Anterior cingulate cortex (tissue), 58 donors: ENCODE results near the gene ITPR1.
A peak's percentile ranks its signal among the peaks of the same experiment; 100 is the strongest.

Experiments
- DNase-seq, 58 donors: peaks; one replicate each; lab custom pipeline; 2025; lab: John Stamatoyannopoulos, UW

Gene ITPR1

DNA sequence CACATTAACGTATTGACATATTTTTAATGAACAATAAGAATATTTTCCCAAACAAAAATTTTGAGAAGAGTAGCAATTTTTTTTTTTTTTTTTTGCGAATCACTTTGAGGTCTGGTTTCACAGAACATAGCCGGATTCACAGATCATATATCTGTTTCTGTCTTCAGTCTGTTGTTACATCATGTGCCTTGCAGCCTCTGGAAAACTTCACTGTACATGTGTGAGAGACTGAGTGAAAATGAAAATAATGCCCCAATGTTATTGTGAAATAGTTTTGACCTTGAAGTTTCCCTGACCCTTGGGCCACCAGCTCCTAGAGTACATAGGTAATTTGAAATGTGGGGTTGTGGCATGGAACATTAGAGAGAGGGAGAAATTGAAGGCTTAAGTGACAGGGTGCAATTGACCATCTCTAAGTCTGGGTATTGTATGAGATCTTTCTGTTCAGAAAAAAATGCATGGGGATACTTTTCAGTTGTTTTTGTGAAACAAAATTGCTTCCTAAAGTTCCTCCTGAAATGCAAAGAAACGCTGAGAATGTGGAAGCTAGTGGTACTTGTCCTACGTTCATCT, 14.0 kb downstream of the ITPR1 start:
- no peak for DNase-seq

DNA sequence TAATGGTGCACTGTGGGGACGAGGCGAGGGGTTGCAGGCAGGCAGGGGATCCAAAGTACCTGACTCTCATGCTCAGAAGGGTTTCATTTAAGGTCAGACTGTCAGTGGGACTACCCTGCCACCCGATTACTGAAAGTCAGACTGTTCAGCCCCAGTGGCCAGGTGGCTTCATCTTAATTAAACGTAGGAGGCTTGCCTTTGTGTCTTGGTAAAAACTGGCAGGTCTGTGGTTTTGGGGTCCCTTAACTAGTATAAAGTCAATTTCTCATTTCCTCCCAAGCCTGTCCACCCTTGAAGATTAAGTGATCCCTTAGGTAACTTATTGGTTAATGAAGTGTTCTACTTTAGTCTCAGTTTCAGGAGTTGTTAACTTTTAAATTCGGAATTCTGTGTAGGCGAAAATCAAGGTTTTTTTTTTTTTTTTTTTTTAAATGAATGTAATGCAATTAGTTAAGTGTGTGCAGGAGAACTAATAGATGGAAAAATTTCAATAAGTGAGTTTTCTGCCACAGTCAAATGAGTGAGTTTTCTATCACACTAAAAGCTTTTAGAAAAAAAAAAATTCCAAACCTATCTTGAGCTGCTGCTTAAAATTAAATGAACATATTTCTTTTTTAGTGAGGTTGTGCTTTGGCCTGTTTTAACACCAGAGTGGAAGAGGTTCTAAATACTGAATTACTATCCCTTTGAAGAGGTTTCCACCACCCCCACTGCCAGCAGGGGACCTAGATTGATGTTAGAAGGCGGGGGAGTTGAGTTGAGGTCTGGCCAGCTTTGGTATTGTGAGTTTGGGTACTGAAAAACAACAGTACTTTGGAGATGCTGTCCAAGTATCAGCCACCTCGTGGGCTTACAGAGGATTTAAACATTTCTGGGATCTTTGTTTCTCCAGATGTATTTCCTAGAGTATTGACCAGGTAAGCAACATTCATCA, 15.2 kb downstream of the ITPR1 start:
- DNase-seq: no peak

DNA sequence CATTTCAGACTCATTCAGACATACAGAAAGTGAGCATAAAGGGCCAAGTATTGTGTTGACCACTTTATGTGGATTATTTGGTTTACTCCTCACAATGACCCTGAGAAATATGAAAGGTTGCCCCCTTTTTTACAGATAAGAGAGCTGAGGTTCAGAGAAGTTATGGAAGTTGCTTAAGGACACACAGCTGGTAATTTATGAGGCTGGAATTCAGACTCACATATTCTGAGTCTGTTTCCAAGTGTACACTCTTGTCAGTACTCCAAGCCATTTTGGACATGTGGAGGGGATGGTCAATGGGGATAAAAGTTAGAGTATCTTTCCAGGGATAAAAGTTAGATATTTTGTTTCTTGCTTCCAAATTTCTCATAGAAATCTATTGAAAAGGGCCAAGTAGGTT, 15.9 kb downstream of the ITPR1 start:
- no peak for DNase-seq

DNA sequence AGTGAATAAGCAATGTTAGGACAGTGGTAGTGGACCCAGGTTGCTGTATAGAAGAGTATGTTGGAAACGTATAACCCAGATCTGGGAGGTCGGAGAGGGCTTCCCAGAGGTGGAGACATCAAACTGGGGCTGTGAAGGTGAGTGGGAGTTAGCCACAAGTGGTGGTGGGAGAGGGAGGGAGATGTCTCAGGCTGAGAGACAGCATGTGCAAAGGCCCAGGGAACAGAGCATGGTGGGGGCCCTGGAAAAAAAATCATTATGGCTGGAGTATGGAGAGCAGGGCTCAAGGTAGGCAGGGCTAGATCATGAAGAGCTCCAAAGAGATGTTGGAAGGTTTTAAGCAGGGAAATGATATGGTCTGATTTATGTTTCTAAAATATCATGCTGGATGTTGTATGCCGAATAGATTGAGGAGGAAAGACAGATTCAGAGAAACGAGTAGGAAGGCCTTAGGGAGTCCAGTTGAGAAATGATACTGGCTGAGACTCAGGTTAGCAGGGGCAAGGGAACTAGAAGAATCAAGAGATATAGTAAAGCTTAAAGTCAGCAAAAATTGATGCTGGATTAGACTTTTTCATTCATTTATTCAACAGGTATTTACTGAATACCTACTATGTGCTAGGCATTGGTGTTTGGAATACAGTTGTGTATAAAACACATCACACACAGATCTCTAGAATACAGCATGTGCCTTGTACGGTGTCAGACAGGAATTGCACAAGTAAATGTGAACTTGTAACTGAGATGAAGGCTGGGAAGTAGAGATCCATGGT, 17.0 kb downstream of the ITPR1 start:
- no peak for DNase-seq

DNA sequence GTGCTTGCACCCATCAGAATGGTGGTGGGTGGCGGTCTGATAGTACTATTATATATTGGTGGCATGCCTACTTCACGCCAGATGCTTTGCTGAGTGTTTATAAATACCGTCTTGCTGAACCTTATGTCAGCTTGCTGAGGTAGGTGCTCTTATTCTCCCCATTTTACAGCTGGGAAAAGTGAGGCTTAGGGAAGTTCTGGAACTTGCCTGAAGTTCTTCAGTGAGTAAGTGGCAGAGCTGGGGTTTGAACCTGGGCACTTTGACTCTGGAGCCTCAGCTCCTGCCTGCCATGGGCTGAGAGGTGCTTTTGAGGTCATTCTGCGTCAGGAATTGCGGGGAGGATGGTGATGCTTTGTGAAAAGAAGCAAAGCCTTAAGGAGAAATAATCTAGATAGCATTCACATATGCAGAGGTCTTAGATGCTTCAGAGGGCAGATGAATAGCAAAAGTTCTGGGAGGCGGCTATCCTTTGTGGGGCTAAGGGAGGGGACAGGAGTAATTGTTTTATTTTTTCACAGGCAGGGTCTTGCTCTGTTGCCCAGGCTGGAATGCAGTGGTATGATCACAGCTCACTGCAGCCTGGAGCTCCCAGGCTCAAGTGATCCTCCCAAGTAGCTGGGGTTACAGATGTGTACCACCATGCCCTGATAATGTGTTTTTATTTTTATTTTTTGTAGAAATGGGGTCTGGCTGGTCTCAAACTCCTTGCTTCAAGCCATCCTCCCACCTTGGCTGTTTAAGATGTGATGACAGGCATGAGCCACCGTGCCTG, 18.5 kb downstream of the ITPR1 start:
- DNase-seq: no peak

DNA sequence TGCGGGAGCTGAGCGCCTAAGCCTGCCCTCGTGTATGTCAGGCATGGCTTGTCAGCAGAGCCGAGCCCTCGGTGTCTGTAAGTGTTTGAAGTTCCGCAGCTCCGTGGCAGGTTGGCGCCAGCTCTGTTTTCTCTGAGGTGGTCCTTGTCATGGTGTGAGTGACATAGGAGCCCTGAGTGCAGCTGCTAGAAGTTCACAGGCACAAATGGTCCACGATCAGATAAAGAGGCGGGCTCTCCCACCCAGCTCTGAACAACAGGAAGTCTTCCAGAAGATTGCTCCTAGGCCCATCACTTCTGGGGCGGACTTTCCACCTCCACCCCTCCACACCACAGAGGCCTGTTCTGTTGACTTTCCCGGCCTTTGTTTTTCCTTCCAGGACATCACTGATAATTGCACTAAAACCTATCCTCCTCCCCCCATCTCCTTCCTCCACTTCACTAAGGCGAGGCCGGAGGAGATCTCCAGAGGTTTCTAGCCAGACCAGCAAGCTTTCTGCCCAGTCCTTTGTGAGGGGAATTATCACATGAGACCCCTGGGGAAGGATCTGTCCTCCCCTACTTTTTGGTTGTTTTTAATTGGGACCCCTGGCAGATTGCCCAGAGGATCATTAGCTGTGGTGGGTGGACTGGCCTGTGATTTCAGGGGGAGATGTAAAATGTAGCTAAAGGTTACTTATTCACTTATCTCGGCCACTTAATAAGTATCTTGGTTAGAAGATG, 19.9 kb downstream of the ITPR1 start:
- no peak for DNase-seq

DNA sequence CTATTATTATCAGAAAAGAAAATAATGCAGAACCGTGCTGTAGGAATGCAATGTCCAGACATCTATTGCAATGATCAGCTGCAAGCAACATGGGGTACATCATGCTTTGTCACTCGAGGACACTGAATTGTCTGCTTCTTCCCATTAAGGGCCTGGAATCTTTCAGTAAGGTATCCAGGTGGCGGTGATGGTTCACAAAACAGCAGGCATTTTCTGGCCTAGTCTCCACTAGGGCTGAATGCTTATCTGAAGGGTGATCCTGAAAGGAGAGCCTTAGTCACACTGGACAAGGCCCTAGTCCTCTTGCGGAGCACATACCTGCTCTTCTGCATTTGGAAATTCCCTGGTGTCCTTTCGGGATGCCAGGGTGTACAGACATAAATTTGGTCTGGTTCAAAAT, 21.2 kb downstream of the ITPR1 start:
- no peak for DNase-seq

DNA sequence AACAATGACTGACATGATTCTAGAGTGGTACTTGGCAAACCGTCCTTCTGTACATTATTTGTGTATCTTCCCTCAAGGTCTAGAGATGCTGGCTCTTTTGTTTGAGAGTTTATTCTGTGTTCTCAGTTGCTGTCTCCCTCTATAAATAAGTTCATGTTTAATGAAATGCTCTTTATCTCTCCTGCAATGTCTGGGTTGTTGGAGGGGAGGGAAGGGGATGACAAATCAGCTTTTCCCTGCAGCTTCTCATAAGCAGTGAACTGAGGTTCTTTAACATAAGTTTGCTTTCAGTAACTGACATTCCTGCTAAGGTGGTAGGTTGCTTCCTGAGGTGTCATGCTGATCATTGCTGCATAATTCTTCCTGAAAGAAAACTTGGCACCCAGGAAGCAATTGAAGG, 21.8 kb downstream of the ITPR1 start:
- no peak for DNase-seq

DNA sequence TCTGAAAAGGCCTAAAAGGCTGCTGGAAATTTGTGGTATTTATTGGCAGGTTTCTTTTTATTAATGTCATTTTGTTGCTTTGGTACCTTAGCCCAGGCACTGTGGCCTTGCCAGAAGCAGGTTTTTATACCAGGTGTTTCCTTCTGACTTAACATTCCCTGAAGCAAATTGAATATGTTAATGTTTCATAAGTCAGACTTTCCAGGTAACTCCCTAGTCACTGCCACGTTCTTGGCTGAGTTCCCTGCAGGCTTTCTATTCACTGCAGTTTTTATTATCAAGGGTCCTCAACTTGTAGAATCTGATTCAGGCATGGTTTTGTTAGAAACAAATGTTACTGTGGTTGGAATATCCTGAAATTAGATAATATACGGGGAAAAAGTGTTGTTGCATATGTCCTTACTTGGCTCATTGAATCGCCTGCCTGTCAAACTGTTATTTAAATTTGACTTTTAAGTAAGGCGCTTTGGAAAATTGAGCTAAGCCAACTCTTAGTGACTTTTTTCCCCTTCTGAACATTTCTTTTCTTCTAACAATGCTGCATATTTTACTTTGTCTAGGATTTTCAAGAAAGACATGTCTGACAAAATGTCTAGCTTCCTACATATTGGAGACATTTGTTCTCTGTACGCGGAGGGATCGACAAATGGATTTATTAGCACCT, 22.9 kb downstream of the ITPR1 start:
- no peak for DNase-seq

DNA sequence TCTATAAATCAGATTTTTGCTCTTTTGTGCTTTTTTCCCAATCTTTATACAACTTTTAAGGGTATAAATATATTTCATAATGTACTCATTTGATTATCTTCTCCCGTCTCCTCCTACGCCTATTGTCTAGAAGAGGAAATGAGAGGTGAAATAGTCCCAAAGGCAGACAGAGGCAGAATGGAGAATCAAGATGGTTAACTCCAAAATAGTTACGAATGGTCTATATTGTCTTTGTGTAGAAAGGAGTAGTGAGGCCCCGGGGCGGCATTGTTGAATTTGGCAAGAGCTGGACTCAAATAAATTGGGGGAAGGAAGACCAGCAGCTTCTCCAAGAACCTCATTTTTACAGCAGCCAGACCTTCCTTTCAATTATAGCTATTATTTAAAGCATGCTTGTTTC, 23.9 kb downstream of the ITPR1 start:
- DNase-seq: no peak

DNA sequence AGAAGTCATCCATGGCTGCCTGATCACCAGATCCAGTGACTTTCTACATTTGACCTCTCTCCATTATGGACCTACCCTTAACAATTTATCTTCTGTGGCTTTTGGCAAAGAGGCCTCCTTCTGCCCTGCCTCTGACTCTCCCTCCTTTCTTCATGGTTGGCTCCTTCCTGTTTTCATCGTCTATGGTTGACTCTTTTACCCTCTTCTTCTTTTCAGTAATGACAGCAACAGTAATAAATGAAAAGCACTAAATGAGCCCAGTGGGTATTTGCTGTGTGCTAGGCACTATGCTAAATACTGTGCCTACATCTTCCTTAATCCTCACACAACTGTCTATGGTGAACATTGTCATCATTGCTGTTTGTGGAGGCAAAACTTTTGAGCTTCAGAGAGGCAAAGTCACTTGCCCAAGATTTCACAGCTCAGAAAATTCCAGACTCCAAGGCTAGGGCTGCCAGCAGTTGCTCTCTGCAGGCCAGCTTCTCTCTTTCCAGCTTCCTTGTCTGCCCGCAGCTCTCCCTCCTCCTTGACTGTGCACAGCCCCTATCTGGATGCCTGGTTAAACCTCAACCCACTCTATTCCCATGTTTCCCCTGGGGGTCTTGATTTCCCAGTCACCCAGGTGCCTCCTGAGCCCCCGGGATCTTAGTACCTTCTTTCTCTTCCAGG, 24.6 kb downstream of the ITPR1 start:
- no peak for DNase-seq

DNA sequence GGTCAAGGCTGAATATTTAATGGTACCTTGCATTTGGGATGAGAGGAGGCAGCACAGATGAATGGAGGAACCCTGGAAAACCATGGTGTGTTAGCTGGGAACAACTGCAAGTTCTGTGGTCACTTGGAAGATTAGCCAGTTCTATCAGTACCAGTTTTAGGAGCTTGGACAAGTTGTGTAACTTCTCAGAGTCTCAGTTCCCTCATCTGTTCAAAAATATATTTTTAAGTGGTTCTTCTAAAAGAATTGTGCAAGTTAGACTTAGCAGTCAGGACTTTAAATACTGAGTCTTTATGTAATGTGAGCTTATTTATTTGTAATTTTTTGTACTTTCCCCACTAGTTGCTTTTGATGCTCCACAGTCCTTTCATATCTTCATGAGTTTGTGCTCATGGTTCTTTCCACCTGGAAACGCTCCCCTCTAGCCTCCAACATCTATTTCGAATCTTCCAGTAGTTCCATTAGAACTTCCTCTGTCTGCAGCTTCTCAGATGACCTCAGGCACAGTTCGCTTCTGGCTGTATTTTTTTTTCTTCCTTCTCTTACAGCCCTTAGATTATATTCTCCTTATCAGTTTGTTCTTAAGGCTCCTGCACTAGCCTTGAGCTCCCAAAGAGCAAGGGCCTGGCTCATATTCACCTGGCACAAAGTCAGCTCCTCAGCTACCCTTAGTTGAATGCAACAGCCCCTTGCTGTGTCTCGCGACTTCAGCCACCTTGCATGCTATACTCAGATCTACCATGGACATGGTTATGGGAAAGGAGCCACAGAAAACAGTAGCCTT, 27.1 kb downstream of the ITPR1 start:
- no peak for DNase-seq

DNA sequence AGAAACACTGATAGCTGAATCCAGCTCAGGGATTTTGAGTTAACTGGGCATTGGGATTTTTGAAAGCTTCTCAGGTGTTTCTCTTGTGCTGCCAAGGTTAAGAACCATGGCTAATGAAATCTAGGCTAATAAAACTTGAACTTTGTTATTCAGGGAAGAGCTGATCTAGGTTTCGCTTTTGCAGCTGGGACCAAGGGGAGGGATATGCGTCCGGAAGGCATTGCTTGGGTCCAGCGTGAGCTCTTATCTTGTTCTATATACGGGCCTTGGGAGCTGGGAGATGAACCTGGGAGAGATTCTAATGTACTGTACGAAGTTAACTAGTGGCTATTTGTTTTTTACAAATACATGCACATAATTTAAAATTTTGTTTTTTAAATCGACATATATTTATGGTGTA, 29.8 kb downstream of the ITPR1 start:
- DNase-seq: no peak

DNA sequence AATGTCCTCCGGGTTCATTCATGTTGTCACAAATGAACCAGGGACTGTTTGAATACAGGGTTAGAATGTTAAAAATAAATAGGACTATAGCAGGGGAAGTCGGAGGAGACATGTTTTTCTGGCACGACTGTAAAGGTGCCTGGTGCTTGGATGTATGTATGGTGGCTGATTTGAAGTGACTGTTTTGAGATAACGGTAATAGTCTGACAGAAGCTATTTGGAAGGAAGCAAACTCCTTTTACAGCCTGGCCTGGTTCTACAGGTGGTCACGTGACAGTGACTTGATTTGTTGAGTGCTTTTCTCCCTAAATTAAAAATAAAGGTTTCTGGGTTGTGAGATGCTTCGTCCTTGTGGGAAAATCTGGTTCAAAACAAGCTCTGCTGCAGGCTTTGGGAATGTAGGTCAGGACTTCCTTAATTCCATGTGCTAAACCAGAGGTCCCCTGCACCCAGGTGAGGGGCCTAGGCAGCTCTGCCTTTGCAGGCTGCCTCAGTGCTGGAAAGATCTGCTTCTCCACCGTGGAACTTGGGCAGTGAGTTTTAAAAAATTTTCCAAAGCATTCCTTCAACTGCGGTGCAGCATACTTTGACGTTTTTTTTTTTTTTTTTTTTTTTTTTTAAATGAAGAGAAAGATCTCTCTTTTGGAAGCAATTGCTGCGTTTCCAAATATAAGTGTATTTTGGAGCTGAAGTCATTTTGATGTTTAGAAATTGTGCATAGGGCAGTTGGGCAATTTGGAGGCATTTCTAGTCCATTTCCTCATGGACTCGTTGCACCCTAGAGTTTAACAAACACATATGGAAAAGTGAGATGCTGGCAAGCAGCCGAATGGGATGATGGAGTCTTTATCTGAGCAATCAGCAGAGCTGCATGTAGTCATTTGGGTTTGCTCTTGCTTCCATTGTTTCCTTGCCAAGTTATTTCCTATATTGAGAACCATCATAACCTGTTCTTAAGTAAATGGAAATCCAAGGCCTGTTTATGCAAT, 30.9 kb downstream of the ITPR1 start:
- peak in 13 of 58 donors; percentile 2 to 59 (median 23) for DNase-seq

DNA sequence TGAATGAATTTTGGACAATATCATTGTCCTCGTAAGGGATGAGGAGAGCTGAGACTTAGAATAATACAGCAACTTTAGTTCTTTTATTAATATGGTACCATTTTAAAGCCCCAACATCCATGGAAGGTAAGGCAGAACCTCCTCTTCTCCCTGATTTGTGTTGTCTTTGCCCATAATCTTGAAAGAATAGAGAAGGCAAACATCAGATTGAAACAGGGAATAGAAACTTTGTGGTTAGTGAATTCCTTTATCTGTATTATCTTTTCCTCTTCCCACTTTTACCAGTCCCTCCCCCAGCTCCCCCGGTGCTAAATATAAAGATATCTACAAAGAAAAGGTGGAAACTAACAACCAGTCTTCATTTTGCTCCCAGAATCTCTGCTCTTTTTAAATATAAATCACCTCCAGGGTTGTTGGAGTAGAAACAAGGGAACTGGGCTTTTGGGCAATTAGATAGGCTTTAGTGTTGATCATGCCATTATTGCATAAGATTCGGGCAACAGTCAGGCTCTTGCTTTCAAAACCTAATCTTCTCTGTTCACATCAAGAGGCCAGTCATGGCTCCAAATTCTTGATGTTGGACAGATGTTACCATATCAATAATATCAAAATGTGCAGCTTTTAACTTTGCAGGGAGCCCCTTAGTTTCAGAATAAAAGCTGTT, 32.5 kb downstream of the ITPR1 start:
- DNase-seq: no peak

DNA sequence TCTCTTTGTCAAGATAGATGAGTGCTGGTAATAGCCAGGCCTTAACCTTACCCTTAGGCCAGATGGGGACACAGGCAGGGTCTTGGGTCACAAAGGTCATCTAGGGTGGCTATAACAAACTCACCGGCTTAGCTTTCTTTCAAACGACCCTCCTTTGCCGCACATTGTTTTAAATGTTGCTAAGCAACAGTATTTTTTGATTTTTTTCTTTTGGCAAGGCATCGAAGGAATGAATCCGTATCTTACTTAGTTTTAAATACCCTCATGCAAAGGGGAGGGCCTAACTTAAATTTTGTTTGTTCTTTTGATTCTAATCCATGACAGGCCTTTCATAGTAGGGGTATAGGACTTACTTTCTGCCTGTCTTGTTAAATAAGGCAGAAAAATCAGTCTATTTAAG, 35.2 kb downstream of the ITPR1 start:
- DNase-seq: no peak
